ENCODE measurements around the gene ID3.

ID3 gene

GRCh38 chr1:23564529-23565122 is 5.3 kb upstream of the ID3 start:
- no peak for DNase-seq

GRCh38 chr1:23563755-23564374 is 4.6 kb upstream of the ID3 start:
- no peak for DNase-seq

- DNase-seq: no peak
These were observed 3.7 kb upstream of the ID3 start for GRCh38 chr1:23563003-23563402.

GRCh38 chr1:23562137-23562876 is 3.0 kb upstream of the ID3 start:
- DNase-seq: peak; percentile 75

- no peak for DNase-seq
These were observed 2.5 kb upstream of the ID3 start for GRCh38 chr1:23561813-23562100.

- peak; percentile 43 for DNase-seq
These were observed 1.9 kb upstream of the ID3 start for GRCh38 chr1:23561076-23561812.

GRCh38 chr1:23559985-23560741 is 862 bp upstream of the ID3 start:
- DNase-seq: peak; percentile 60

- DNase-seq: no peak
These were observed 497 bp downstream of the ID3 start for GRCh38 chr1:23558872-23559135.

- no peak for DNase-seq
These were observed 995 bp downstream of the ID3 start for GRCh38 chr1:23558140-23558871.

GRCh38 chr1:23557471-23558124 is 1.7 kb downstream of the ID3 start:
- DNase-seq: no peak

GRCh38 chr1:23556635-23557470 is 2.4 kb downstream of the ID3 start:
- no peak for DNase-seq

GRCh38 chr1:23555986-23556634 is 3.2 kb downstream of the ID3 start:
- no peak for DNase-seq

GRCh38 chr1:23555270-23555985 is 3.9 kb downstream of the ID3 start:
- no peak for DNase-seq

- peak; percentile 79 for DNase-seq
These were observed 4.6 kb downstream of the ID3 start for GRCh38 chr1:23554481-23555269.

GRCh38 chr1:23554127-23554480 is 5.2 kb downstream of the ID3 start:
- DNase-seq: no peak

- no peak for DNase-seq
These were observed 5.8 kb downstream of the ID3 start for GRCh38 chr1:23553231-23554126.

- DNase-seq: no peak
These were observed 7.5 kb downstream of the ID3 start for GRCh38 chr1:23551849-23552248.

- no peak for DNase-seq
These were observed 10.6 kb downstream of the ID3 start for GRCh38 chr1:23548704-23549143.

Measured in suppressor macrophage treated with lipopolysaccharide for 4 hours (primary cell).